GM18861 (cell line): ENCODE data around the gene SLC25A22.
A peak's percentile ranks its signal among the peaks of the same experiment; 100 is the strongest.

Source experiments
- ATAC-seq: cut with Tn5 transposase; IDR thresholded peaks from one replicate; pipeline ENCODE4 v1.9.1; 2021; ENCODE audit not compliant: unreplicated experiment

The SLC25A22 gene

GRCh38 chr11:798093-798713, at the start of gene SLC25A22:
TSS of gene SLC25A22 (minus strand) at chr11:798281. CDS start at chr11:795006, 3,275 bp downstream.
- ATAC-seq = peak; percentile 51

GRCh38 chr11:847876-848275, 49.8 kb upstream of the SLC25A22 start:
- no peak for ATAC-seq

- ATAC-seq = no peak
Measured at GRCh38 chr11:846496-847098, 48.5 kb upstream of the SLC25A22 start.

GRCh38 chr11:845872-846495, 47.9 kb upstream of the SLC25A22 start:
- no peak for ATAC-seq

- ATAC-seq = no peak
Measured at GRCh38 chr11:844693-845644, 46.9 kb upstream of the SLC25A22 start.

GRCh38 chr11:843818-844692, 46.0 kb upstream of the SLC25A22 start:
- no peak for ATAC-seq

GRCh38 chr11:843086-843734, 45.1 kb upstream of the SLC25A22 start:
- no peak for ATAC-seq

GRCh38 chr11:842370-843002, 44.4 kb upstream of the SLC25A22 start, which contains the start of the genes POLR2L and TSPAN4:
TSS of gene POLR2L (minus strand) at chr11:842529. CDS start at chr11:842508, 21 bp downstream.
TSS of gene TSPAN4 (plus strand) at chr11:842852. CDS start at chr11:850305, 7,453 bp downstream.
- ATAC-seq = peak; percentile 39

- ATAC-seq = no peak
Measured at GRCh38 chr11:841981-842369, 43.9 kb upstream of the SLC25A22 start.

GRCh38 chr11:839875-840617, 42.0 kb upstream of the SLC25A22 start:
- no peak for ATAC-seq

- no peak for ATAC-seq
Measured at GRCh38 chr11:839280-839623, 41.2 kb upstream of the SLC25A22 start.

- ATAC-seq = no peak
Measured at GRCh38 chr11:838441-839279, 40.6 kb upstream of the SLC25A22 start.

- ATAC-seq = no peak
Measured at GRCh38 chr11:837990-838307, 39.9 kb upstream of the SLC25A22 start.

- no peak for ATAC-seq
Measured at GRCh38 chr11:837189-837989, 39.3 kb upstream of the SLC25A22 start.

- no peak for ATAC-seq
Measured at GRCh38 chr11:836700-837099, 38.6 kb upstream of the SLC25A22 start.

- no peak for ATAC-seq
Measured at GRCh38 chr11:836274-836673, 38.2 kb upstream of the SLC25A22 start.
